SK-N-SH treated with all-trans-retinoic acid at 6 μM for 48 hours (cell line): ENCODE results near the gene DEDD.

Experiments
- ATAC-seq: fragments of 200-7000 bp; cut with Tn5 transposase; 3 replicates; pipeline ENCODE4 v1.9.1; 2020; ENCODE audit warnings: mild to moderate bottlenecking, moderate library complexity
- ARNTL ChIP-seq: fragments of 450-650 bp; formaldehyde crosslinking; IDR thresholded peaks from 2 replicates; pipeline ENCODE4 v1.5.0; 2020; ENCODE audit warnings: low read depth, mild to moderate bottlenecking, moderate library complexity, borderline replicate concordance
- CSDC2 ChIP-seq: fragments of 250-450 bp; sonication (Bioruptor Pico); IDR thresholded peaks from 2 replicates; pipeline ENCODE4 v1.5.0; 2020; ENCODE audit warnings: mild to moderate bottlenecking, moderate library complexity
- ESRRG ChIP-seq: fragments of 250-450 bp; sonication (Bioruptor Pico); IDR thresholded peaks from 2 replicates; pipeline ENCODE4 v1.6.1; 2021; ENCODE audit warnings: mild to moderate bottlenecking
- GLIS3 ChIP-seq: fragments of 250-450 bp; sonication (Bioruptor Pico); IDR thresholded peaks from 2 replicates; pipeline ENCODE4 v1.5.0; 2020; ENCODE audit warnings: mild to moderate bottlenecking, moderate library complexity
- OSR1 ChIP-seq: fragments of 250-450 bp; sonication (Bioruptor Pico); IDR thresholded peaks from 2 replicates; pipeline ENCODE4 v1.8.0; 2022; ENCODE audit warnings: moderate library complexity, mild to moderate bottlenecking, inconsistent platforms
- PPARA ChIP-seq: fragments of 250-450 bp; sonication (Bioruptor Pico); IDR thresholded peaks from 2 replicates; pipeline ENCODE4 v1.5.0; 2020; ENCODE audit warnings: mild to moderate bottlenecking, borderline replicate concordance
- RARB ChIP-seq: fragments of 250-450 bp; sonication (Bioruptor Pico); IDR thresholded peaks from 2 replicates; pipeline ENCODE4 v1.8.0; 2021; ENCODE audit warnings: mild to moderate bottlenecking, moderate library complexity
- SNAI2 ChIP-seq: fragments of 250-450 bp; sonication (Bioruptor Pico); IDR thresholded peaks from 2 replicates; pipeline ENCODE4 v1.5.0; 2020; ENCODE audit warnings: mild to moderate bottlenecking, moderate library complexity
- TCF4 ChIP-seq: fragments of 250-450 bp; sonication (Bioruptor Pico); IDR thresholded peaks from 2 replicates; pipeline ENCODE4 v1.8.0; 2021; ENCODE audit warnings: mild to moderate bottlenecking, moderate library complexity, borderline replicate concordance
- TOX ChIP-seq: fragments of 250-450 bp; sonication (Bioruptor Pico); IDR thresholded peaks from 2 replicates; pipeline ENCODE4 v1.8.0; 2021; ENCODE audit warnings: mild to moderate bottlenecking, moderate library complexity, borderline replicate concordance
- ZC3H10 ChIP-seq: fragments of 250-450 bp; sonication (Bioruptor Pico); IDR thresholded peaks from 2 replicates; pipeline ENCODE4 v1.5.1; 2021; ENCODE audit warnings: mild to moderate bottlenecking, moderate library complexity
- ZFP3 ChIP-seq: fragments of 250-450 bp; sonication (Bioruptor Pico); IDR thresholded peaks from 2 replicates; pipeline ENCODE4 v1.5.0; 2020; ENCODE audit warnings: mild to moderate bottlenecking, moderate library complexity
- ZFP30 ChIP-seq: fragments of 450-650 bp; formaldehyde crosslinking; IDR thresholded peaks from 2 replicates; pipeline ENCODE4 v1.5.0; 2022; ENCODE audit warnings: mild to moderate bottlenecking, moderate library complexity
- ZNF565 ChIP-seq: fragments of 450-650 bp; formaldehyde crosslinking; conservative IDR thresholded peaks from 2 replicates; pipeline ENCODE4 v1.5.0; 2020; ENCODE audit warnings: low read depth, mild to moderate bottlenecking, moderate library complexity
- ZNF70 ChIP-seq: fragments of 450-650 bp; formaldehyde crosslinking; IDR thresholded peaks from 2 replicates; pipeline ENCODE4 v1.5.0; 2020; ENCODE audit warnings: mild to moderate bottlenecking, moderate library complexity
- ZNF8 ChIP-seq: fragments of 450-650 bp; formaldehyde crosslinking; IDR thresholded peaks from 2 replicates; pipeline ENCODE4 v1.5.0; 2020; ENCODE audit warnings: mild to moderate bottlenecking, moderate library complexity
- TF ChIP-seq, protein P1 (sequence below): fragments of 250-450 bp; sonication (Bioruptor Pico); IDR thresholded peaks from 2 replicates; pipeline ENCODE4 v1.8.0; 2020; ENCODE audit warnings: mild to moderate bottlenecking, moderate library complexity, borderline replicate concordance
- TF ChIP-seq, protein P2 (sequence below): fragments of 250-450 bp; sonication (Bioruptor Pico); IDR thresholded peaks from 2 replicates; pipeline ENCODE4 v1.5.1; 2020; ENCODE audit warnings: low read depth, mild to moderate bottlenecking, moderate library complexity
- TF ChIP-seq, protein P3 (sequence below): fragments of 250-450 bp; sonication (Bioruptor Pico); IDR thresholded peaks from 2 replicates; pipeline ENCODE4 v1.8.0; 2021; ENCODE audit warnings: low read depth, mild to moderate bottlenecking, moderate library complexity, borderline replicate concordance
- TF ChIP-seq, protein P4 (sequence below): fragments of 250-450 bp; sonication (Bioruptor Pico); IDR thresholded peaks from 2 replicates; pipeline ENCODE4 v1.5.0; 2020; ENCODE audit warnings: mild to moderate bottlenecking, moderate library complexity
- TF ChIP-seq, protein P5 (sequence below): fragments of 250-450 bp; sonication (Bioruptor Pico); IDR thresholded peaks from 2 replicates; pipeline ENCODE4 v1.5.1; 2021; ENCODE audit warnings: mild to moderate bottlenecking, moderate library complexity

Gene DEDD

DNA sequence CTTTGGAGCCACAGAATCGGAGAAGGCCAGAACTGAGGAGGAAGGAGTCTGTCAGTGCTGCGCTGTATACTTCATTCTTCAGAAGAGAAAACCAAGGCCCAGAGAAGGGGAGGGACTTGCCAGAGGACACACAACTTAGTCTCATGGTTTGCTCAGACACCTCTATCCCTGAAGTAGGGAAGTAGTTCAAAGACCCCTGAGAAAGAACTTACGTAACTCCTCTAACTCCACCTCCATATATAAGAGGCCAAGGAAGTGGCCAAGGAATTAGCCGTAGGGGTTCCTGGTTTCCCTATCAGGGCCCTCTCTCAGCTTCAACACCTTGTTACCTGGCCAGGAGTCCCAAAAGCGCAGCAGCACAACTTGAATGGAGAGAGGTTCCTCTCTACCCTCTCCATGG is 42.5 kb downstream of the DEDD start:
- no peak for TF ChIP-seq ZNF565 (CRISPR knock-in tag)
- TF ChIP-seq ZNF8 (CRISPR knock-in tag) = no peak
- TF ChIP-seq TCF4 (CRISPR knock-in tag) = no peak
- no peak for TF ChIP-seq CSDC2 (CRISPR knock-in tag)
- TF ChIP-seq ARNTL = no peak
- TF ChIP-seq RARB (CRISPR knock-in tag) = no peak
- no peak for TF ChIP-seq OSR1
- TF ChIP-seq ZC3H10 (CRISPR knock-in tag) = no peak
- no peak for TF ChIP-seq GLIS3 (CRISPR knock-in tag)
- ATAC-seq = no peak

DNA sequence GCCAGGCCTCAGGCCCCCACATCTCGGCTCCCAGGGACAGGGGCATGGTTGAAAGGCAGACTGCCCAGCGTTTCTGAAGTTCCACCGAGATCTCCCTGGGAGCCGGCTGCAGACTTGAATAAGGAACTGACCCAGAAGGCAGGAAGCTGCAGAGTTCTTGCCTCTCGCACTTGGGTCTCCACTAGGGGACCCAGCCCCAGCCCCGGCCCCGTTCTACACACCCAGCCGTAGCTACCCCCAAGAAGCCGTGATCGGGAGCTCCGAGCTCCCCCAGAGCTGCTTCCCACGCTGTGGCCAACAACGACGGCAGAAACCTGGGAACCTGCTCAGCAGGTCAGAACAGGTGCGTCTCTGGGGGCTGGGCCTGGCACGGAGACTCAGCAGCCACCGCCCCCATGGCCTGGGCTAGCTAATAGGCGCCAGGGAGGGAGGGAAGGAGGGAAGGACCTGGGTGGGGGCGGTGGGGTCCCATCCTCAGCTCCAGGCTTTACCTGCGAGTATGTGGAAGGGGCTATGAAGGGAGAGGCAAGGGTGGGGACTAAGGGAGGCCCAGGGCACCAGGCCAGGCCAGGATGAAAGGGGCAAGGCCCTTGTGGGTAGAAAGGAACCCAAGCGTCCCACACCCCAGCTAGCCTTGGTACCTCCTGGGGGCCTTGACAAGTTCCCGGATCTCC is 43.1 kb downstream of the DEDD start, which contains the start of gene NECTIN4:
NECTIN4 (minus strand) TSS at position 308 of the 674 bp plus-strand sequence; CDS start at position 46, 262 bp downstream.
- TF ChIP-seq, protein P1, sequence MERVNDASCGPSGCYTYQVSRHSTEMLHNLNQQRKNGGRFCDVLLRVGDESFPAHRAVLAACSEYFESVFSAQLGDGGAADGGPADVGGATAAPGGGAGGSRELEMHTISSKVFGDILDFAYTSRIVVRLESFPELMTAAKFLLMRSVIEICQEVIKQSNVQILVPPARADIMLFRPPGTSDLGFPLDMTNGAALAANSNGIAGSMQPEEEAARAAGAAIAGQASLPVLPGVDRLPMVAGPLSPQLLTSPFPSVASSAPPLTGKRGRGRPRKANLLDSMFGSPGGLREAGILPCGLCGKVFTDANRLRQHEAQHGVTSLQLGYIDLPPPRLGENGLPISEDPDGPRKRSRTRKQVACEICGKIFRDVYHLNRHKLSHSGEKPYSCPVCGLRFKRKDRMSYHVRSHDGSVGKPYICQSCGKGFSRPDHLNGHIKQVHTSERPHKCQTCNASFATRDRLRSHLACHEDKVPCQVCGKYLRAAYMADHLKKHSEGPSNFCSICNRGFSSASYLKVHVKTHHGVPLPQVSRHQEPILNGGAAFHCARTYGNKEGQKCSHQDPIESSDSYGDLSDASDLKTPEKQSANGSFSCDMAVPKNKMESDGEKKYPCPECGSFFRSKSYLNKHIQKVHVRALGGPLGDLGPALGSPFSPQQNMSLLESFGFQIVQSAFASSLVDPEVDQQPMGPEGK = no peak
- TF ChIP-seq TOX = no peak
- TF ChIP-seq ARNTL = no peak
- no peak for TF ChIP-seq OSR1
- TF ChIP-seq, protein P2, sequence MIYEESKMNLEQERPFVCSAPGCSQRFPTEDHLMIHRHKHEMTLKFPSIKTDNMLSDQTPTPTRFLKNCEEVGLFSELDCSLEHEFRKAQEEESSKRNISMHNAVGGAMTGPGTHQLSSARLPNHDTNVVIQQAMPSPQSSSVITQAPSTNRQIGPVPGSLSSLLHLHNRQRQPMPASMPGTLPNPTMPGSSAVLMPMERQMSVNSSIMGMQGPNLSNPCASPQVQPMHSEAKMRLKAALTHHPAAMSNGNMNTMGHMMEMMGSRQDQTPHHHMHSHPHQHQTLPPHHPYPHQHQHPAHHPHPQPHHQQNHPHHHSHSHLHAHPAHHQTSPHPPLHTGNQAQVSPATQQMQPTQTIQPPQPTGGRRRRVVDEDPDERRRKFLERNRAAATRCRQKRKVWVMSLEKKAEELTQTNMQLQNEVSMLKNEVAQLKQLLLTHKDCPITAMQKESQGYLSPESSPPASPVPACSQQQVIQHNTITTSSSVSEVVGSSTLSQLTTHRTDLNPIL (CRISPR knock-in tag) = no peak
- TF ChIP-seq TCF4 (CRISPR knock-in tag) = no peak
- TF ChIP-seq ZFP30 (CRISPR knock-in tag) = no peak
- no peak for TF ChIP-seq RARB (CRISPR knock-in tag)
- no peak for TF ChIP-seq ZNF565 (CRISPR knock-in tag)
- no peak for TF ChIP-seq ZNF70 (CRISPR knock-in tag)
- no peak for TF ChIP-seq ZNF8 (CRISPR knock-in tag)
- no peak for TF ChIP-seq GLIS3 (CRISPR knock-in tag)
- TF ChIP-seq, protein P3, sequence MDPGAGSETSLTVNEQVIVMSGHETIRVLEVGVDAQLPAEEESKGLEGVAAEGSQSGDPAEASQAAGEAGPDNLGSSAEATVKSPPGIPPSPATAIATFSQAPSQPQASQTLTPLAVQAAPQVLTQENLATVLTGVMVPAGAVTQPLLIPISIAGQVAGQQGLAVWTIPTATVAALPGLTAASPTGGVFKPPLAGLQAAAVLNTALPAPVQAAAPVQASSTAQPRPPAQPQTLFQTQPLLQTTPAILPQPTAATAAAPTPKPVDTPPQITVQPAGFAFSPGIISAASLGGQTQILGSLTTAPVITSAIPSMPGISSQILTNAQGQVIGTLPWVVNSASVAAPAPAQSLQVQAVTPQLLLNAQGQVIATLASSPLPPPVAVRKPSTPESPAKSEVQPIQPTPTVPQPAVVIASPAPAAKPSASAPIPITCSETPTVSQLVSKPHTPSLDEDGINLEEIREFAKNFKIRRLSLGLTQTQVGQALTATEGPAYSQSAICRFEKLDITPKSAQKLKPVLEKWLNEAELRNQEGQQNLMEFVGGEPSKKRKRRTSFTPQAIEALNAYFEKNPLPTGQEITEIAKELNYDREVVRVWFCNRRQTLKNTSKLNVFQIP (CRISPR knock-in tag) = no peak
- TF ChIP-seq CSDC2 (CRISPR knock-in tag) = no peak
- no peak for ATAC-seq

DNA sequence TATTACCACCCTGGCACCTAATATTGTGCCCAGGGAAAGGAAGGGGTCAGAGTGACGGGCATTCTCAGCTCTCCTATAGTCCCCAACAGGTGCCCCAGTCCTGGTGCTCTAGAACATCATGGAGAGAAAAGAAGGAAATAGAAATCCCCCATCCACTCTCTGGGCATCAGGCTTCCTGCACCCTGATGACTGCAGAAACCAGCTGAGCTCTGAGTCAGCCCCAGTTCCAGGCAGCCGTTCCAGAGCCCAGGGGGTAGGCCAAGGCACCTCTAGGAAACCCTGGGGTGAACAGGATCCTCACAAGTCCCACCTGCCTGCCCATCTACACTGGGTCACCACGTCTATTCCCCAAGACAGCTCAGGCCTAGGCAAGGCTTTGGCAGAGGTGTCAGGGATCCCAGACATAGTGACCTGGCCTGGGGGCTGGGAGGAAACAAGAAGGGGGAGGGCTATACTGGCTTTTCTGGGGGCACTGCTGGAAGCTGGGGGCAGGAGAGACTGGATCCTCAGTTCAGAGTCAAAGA is 43.8 kb downstream of the DEDD start:
- ATAC-seq = peak; percentile 29; the same call in 2 of the 3 replicates
- no peak for TF ChIP-seq GLIS3 (CRISPR knock-in tag)
- TF ChIP-seq ZNF8 (CRISPR knock-in tag) = no peak
- TF ChIP-seq ESRRG = no peak
- TF ChIP-seq CSDC2 (CRISPR knock-in tag) = no peak
- TF ChIP-seq PPARA (CRISPR knock-in tag) = no peak
- TF ChIP-seq ZFP3 (CRISPR knock-in tag) = no peak
- no peak for TF ChIP-seq TOX
- TF ChIP-seq, protein P4, sequence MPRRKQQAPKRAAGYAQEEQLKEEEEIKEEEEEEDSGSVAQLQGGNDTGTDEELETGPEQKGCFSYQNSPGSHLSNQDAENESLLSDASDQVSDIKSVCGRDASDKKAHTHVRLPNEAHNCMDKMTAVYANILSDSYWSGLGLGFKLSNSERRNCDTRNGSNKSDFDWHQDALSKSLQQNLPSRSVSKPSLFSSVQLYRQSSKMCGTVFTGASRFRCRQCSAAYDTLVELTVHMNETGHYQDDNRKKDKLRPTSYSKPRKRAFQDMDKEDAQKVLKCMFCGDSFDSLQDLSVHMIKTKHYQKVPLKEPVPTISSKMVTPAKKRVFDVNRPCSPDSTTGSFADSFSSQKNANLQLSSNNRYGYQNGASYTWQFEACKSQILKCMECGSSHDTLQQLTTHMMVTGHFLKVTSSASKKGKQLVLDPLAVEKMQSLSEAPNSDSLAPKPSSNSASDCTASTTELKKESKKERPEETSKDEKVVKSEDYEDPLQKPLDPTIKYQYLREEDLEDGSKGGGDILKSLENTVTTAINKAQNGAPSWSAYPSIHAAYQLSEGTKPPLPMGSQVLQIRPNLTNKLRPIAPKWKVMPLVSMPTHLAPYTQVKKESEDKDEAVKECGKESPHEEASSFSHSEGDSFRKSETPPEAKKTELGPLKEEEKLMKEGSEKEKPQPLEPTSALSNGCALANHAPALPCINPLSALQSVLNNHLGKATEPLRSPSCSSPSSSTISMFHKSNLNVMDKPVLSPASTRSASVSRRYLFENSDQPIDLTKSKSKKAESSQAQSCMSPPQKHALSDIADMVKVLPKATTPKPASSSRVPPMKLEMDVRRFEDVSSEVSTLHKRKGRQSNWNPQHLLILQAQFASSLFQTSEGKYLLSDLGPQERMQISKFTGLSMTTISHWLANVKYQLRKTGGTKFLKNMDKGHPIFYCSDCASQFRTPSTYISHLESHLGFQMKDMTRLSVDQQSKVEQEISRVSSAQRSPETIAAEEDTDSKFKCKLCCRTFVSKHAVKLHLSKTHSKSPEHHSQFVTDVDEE = no peak
- no peak for TF ChIP-seq ZNF70 (CRISPR knock-in tag)
- TF ChIP-seq OSR1 = no peak
- TF ChIP-seq SNAI2 (CRISPR knock-in tag) = no peak
- TF ChIP-seq, protein P5, sequence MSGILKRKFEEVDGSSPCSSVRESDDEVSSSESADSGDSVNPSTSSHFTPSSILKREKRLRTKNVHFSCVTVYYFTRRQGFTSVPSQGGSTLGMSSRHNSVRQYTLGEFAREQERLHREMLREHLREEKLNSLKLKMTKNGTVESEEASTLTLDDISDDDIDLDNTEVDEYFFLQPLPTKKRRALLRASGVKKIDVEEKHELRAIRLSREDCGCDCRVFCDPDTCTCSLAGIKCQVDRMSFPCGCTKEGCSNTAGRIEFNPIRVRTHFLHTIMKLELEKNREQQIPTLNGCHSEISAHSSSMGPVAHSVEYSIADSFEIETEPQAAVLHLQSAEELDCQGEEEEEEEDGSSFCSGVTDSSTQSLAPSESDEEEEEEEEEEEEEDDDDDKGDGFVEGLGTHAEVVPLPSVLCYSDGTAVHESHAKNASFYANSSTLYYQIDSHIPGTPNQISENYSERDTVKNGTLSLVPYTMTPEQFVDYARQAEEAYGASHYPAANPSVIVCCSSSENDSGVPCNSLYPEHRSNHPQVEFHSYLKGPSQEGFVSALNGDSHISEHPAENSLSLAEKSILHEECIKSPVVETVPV (CRISPR knock-in tag) = no peak
- no peak for TF ChIP-seq RARB (CRISPR knock-in tag)
- no peak for TF ChIP-seq TCF4 (CRISPR knock-in tag)
- no peak for TF ChIP-seq ARNTL
- no peak for TF ChIP-seq ZFP30 (CRISPR knock-in tag)
- no peak for TF ChIP-seq ZNF565 (CRISPR knock-in tag)
- TF ChIP-seq, protein P1 = no peak
- TF ChIP-seq, protein P3 (CRISPR knock-in tag) = no peak
- TF ChIP-seq, all 23 proteins: peak for 0
